Measurements from ENCODE around the gene CYBA. TPM values are rescaled to one million over a fixed set of nuclear protein-coding genes. Genes with fewer than 3 reads are reported as not detected.

Gene CYBA
- total RNA-seq, 1 donor from 2014 or later, result 51.8 TPM

GRCh38 chr16:88593489-88593888 lies 57.4 kb downstream of the CYBA start:
- H3K9me3 Mint-ChIP-seq (ENCODE audit: unreplicated experiment), result no peaks in the 10 kb centered on the region
- H3K36me3 Mint-ChIP-seq (ENCODE audit: unreplicated experiment), result peaks cover 46% of the 10 kb centered on the region
- DNase-seq (ENCODE audit: extremely low spot score, unreplicated experiment), result no peak
- no peaks in the 10 kb centered on the region for H3K4me1 Mint-ChIP-seq (ENCODE audit: unreplicated experiment)
- no peaks in the 10 kb centered on the region for H3K27me3 Mint-ChIP-seq (ENCODE audit: unreplicated experiment)
- no peak overlapping the region for H3K27ac Mint-ChIP-seq (ENCODE audit: unreplicated experiment)
- no peak for TF ChIP-seq CTCF (IDR thresholded peaks at IDR 0.05)
- no peak overlapping the region for H3K4me3 Mint-ChIP-seq (ENCODE audit: unreplicated experiment)

Other genes with a start within 250 kb of the CYBA start
- gene ZFPM1, start 197.8 kb downstream of the CYBA start, total RNA-seq, result 5.6 and 5.7 TPM in 2 replicates
- gene ZC3H18, start 80.7 kb downstream of the CYBA start, total RNA-seq, result 49.8 and 50.2 TPM in 2 replicates
- not detected in 2 replicates for gene IL17C, start 12.5 kb downstream of the CYBA start, total RNA-seq
- gene MVD, start 12.0 kb upstream of the CYBA start, total RNA-seq, result 28.8 and 32.8 TPM in 2 replicates
- not detected in 2 replicates for gene SNAI3, start 35.5 kb upstream of the CYBA start, total RNA-seq
- gene RNF166, start 55.4 kb upstream of the CYBA start, total RNA-seq, result 17.2 and 19.3 TPM in 2 replicates
- gene CTU2, start 55.5 kb upstream of the CYBA start, total RNA-seq, result 20.6 and 21.2 TPM in 2 replicates
- gene PIEZO1, start 134.2 kb upstream of the CYBA start, total RNA-seq, result 165 and 174 TPM in 2 replicates
- 5.6 and 6.6 TPM in 2 replicates for gene CDT1, start 152.7 kb upstream of the CYBA start, total RNA-seq
- gene APRT, start 160.9 kb upstream of the CYBA start, total RNA-seq, result 77.1 and 83.9 TPM in 2 replicates
- gene GALNS, start 205.9 kb upstream of the CYBA start, total RNA-seq, result 47.0 and 51.5 TPM in 2 replicates
- gene TRAPPC2L, start 206.1 kb upstream of the CYBA start, total RNA-seq, result 71.7 and 74.0 TPM in 2 replicates
- gene PABPN1L, start 215.6 kb upstream of the CYBA start, total RNA-seq, result not detected in 2 replicates

Data from osteocyte (in vitro differentiated cells).